ENCODE data around the gene COL4A1.
"Not testable (repeated sequence)": the region's sequence is repeated elsewhere in the genome, so short reads cannot be mapped to it uniquely, and the experiment has no call there.

Gene COL4A1

GRCh38 chr13:110323172-110323891 lies 16.4 kb upstream of the COL4A1 start:
- no peak for DNase-seq

- DNase-seq, result no peak
These were observed 15.8 kb upstream of the COL4A1 start for GRCh38 chr13:110322828-110323171.

GRCh38 chr13:110322126-110322827 lies 15.3 kb upstream of the COL4A1 start:
- DNase-seq, result no peak

- not testable (repeated sequence) for DNase-seq
These were observed 14.6 kb upstream of the COL4A1 start for GRCh38 chr13:110321573-110321972.

- DNase-seq, result no peak
These were observed 13.7 kb upstream of the COL4A1 start for GRCh38 chr13:110320645-110321044.

- no peak for DNase-seq
These were observed 13.0 kb upstream of the COL4A1 start for GRCh38 chr13:110319774-110320509.

- no peak for DNase-seq
These were observed 12.4 kb upstream of the COL4A1 start for GRCh38 chr13:110319397-110319773.

GRCh38 chr13:110318920-110319319 lies 12.0 kb upstream of the COL4A1 start:
- no peak for DNase-seq

- DNase-seq, result no peak
These were observed 10.7 kb upstream of the COL4A1 start for GRCh38 chr13:110317496-110318195.

- DNase-seq, result no peak
These were observed 10.1 kb upstream of the COL4A1 start for GRCh38 chr13:110317093-110317492.

GRCh38 chr13:110316196-110316595 lies 9.2 kb upstream of the COL4A1 start:
- DNase-seq, result no peak

GRCh38 chr13:110314516-110315245 lies 7.7 kb upstream of the COL4A1 start:
- no peak for DNase-seq

- DNase-seq, result not testable (repeated sequence)
These were observed 6.8 kb upstream of the COL4A1 start for GRCh38 chr13:110313733-110314132.

- DNase-seq, result not testable (repeated sequence)
These were observed 6.3 kb upstream of the COL4A1 start for GRCh38 chr13:110313261-110313660.

- DNase-seq, result no peak
These were observed 5.5 kb upstream of the COL4A1 start for GRCh38 chr13:110312339-110313031.

GRCh38 chr13:110311443-110312338 lies 4.7 kb upstream of the COL4A1 start:
- no peak for DNase-seq

GRCh38 chr13:110310541-110311442 lies 3.8 kb upstream of the COL4A1 start:
- no peak for DNase-seq

- DNase-seq, result no peak
These were observed 2.9 kb upstream of the COL4A1 start for GRCh38 chr13:110309661-110310524.

Data from DMS79 (cell line).